ENCODE measurements around the gene UQCRHL.

Gene UQCRHL

DNA sequence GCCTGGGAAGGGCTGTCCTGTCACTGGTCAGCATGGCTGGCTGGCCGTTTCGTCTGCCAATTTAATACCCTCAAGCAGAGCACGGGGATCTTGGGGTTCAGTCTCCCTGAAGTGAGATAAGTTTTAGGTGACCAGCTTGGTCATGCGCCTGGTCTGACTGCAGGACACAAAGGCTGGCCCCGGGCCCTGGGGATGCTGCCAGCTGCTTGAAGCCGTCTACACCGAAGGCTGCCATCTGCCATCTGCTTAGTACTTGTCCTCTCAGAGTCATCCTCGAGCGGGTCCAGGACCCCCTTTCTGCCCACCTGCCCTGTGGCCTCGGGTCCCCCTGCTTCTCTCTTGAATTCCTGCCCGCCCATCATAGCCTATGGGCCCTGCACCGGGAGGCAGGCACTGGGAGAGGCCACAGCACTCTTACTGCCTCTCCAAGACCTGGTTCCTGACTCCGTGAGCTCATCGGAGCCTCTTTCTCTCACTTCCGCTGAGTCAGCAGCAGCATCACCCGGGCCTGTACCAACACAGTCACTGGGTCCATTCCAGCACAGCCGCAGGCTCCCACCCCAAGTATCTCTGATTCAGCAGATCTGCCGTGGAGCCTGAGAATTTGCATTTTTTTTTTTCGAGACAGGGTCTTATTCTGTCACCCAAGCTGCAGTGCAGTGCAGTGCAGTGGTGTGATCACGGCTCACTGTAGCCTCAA lies 41.8 kb downstream of the UQCRHL start:
- TF ChIP-seq, protein P1, sequence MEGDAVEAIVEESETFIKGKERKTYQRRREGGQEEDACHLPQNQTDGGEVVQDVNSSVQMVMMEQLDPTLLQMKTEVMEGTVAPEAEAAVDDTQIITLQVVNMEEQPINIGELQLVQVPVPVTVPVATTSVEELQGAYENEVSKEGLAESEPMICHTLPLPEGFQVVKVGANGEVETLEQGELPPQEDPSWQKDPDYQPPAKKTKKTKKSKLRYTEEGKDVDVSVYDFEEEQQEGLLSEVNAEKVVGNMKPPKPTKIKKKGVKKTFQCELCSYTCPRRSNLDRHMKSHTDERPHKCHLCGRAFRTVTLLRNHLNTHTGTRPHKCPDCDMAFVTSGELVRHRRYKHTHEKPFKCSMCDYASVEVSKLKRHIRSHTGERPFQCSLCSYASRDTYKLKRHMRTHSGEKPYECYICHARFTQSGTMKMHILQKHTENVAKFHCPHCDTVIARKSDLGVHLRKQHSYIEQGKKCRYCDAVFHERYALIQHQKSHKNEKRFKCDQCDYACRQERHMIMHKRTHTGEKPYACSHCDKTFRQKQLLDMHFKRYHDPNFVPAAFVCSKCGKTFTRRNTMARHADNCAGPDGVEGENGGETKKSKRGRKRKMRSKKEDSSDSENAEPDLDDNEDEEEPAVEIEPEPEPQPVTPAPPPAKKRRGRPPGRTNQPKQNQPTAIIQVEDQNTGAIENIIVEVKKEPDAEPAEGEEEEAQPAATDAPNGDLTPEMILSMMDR (conservative IDR thresholded peaks at IDR 0.05): no peak
- H3K27ac ChIP-seq: no peak overlapping the region

DNA sequence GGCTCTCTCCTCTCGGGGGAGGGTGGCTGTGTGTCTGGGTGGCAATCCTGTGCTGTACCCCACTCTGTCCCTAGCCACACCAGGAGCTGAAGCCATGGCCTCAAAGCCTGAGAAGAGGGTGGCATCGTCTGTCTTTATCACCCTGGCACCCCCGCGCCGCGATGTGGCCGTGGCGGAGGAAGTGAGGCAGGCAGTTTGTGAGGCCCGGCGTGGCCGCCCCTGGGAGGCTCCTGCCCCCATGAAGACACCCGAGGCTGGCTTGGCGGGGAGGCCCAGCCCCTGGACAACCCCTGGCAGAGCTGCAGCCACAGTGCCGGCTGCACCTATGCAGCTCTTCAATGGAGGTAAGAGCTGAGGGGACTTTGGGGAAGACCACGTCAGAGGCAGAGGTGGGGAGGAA lies 42.6 kb downstream of the UQCRHL start:
- TF ChIP-seq, protein P1 (conservative IDR thresholded peaks at IDR 0.05): no peak
- H3K27ac ChIP-seq: no peak overlapping the region

DNA sequence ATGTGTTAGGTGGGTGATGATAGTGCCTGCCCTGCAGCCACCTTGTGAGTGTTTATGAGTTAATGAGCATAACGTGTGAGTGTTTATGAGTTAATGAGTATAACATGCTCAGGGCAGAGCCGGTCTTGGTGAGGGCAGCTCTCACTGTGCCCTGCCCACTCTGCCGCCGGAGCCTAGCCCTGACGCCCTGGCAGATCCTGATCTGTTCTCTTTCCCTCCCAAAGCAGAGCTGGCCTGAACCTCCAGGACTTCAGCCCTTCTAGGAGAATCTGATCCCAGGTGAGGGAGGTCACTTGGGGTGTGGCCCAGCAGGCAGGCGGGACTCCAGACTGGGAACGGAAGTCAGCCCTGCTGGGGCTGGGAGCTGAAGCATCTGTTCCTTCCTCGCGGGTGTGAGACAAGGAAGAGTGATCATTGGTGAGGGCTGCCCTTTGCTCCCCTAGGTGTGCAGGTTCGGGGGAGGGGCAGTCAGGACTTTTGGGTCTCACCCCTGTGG lies 43.1 kb downstream of the UQCRHL start:
- TF ChIP-seq, protein P1 (conservative IDR thresholded peaks at IDR 0.05): no peak

DNA sequence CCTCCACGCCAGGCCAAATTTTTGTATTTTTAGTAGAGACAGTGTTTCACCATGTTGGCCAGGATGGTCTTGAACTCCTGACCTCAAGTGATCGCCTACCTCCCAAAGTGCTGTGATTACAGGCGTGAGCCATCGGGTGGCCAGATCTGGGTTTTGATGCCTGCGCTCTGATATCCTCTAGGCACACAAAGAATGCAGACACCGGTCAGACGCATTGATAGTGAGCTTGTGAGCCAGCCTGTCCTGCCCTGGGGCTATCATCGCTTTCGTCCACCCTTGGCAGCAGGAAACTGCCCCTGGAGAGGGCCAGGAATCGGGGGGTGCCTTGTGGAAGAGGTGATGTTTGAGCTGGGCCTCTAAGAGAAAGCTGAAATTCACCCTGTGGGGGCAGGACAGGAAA lies 44.9 kb downstream of the UQCRHL start:
- TF ChIP-seq, protein P1 (conservative IDR thresholded peaks at IDR 0.05): no peak
- no peak overlapping the region for H3K27ac ChIP-seq

More for the DNA sequence above, 43.1 kb downstream of the UQCRHL start:
- no peak overlapping the region for H3K27ac ChIP-seq

DNA sequence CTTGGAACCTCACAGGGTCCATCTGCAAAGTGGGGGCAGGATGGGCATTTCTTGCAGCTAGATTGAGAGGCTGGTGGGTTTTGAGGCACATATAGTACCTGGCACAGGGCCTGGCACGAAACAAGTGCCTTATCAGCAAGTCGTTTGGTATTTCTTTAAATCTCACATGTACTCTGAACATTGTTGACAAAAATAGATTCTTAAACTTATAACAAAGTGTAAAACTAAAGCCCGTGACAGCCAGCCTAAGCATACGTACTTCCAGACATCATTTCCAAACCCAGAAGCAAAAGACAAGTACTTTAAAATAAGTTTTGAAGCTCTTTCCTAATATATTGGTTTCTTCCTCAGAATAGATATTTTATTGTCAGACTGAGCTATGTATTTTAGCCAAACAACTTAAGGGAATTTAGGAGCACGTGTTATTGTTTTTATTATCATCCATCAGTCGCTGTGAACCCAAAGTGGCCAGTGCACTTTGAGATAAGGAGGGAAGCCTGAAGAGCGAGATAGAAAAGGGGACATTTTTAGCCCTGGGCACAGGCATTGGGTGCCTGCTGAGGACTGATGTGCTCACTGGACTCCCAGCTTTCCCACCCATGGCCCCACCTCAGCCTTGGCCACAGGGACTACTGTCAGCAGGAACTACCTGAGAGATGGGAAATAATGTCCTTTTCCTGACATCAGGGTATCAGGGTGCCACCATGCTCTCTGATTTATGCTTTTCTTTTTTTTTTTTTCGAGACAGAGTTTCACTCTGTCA lies 45.9 kb downstream of the UQCRHL start:
- TF ChIP-seq, protein P1 (conservative IDR thresholded peaks at IDR 0.05): no peak
- no peak overlapping the region for H3K27ac ChIP-seq

DNA sequence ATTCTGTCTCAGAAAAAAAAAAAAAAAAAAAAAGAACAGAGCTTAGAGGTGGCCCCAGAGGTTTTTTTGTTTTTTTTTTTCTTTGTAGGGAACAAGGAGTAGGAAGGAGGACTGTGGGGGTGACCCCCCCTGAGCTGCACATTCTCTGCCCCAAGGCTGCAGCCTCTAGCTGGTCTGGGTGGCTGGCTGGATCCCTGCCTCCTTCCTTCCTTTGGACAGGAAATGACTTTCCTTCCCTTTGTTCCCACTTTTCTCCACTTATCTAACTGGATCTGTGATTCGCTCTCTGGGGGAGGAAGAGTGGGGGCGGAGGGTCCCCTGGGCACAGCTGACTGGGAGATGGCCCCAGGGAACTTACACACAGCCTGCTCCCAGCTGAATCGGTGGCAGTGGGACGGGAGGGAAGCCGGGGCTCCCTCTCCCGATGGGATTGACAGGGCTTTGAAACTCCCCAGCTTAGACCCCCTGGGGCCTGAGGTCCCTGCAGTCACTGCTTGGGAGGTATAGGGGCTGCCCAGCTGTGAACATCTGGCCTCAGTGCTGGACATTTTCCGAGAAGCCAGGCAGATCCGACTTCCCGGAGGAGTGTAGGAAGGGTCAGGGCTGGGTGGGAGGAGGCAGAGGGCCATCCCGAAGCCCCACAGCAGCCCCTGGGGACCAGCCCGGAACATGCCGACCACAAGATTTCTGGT lies 46.8 kb downstream of the UQCRHL start:
- TF ChIP-seq, protein P1 (conservative IDR thresholded peaks at IDR 0.05): no peak
- H3K27ac ChIP-seq: no peak overlapping the region

All from VCaP (cell line).